ENCODE results near the gene PTPRM. TPM values are rescaled to one million over a fixed set of nuclear protein-coding genes. Genes with fewer than 3 reads are reported as not detected.

PTPRM gene
- total RNA-seq, 1 experiment from 2014 or later, result 6.2 TPM

GRCh38 chr18:7727361-7728076, 160.4 kb downstream of the PTPRM start:
- Mint-ChIP-seq H3K36me3 (ENCODE audit: insufficient read depth in 1 of 3, low read depth in 3 of 3) (peaks cover 0 to 3% (median 0%) of the 10 kb centered on the region in 3 experiments; a peak in 2 of 7 replicates), H3K4me1 (peaks cover 30 to 34% of the 10 kb centered on the region in 2 experiments), H3K27me3 (ENCODE audit: low read depth) (no peaks in the 10 kb centered on the region; the same call in 1 of the 2 replicates), H3K27ac (no peak overlapping the region), H3K4me3 (no peak overlapping the region), H3K9me3 (no peaks in the 10 kb centered on the region; a peak in 1 of 5 replicates)
- no peak overlapping the region for H2AK5ac ChIP-seq (ENCODE audit: insufficient read length, low read length)
- no peak overlapping the region for H3K4me2 ChIP-seq (ENCODE audit: insufficient read depth, insufficient read length, low read length)
- no peak overlapping the region for H3K14ac ChIP-seq (ENCODE audit: insufficient read depth, low read length)
- H2BK12ac ChIP-seq (ENCODE audit: insufficient read length, low read depth, low read length), result no peak overlapping the region
- no peaks in the 10 kb centered on the region for H3K79me2 ChIP-seq (ENCODE audit: insufficient read depth, low read length)
- H3K23ac ChIP-seq (ENCODE audit: insufficient read length, low read depth, low read length), result no peak overlapping the region
- H3K18ac ChIP-seq (ENCODE audit: insufficient read length, low read depth, low read length), result no peak overlapping the region
- DNase-seq, result no peak
- no peak overlapping the region for H3K27ac ChIP-seq (ENCODE audit: insufficient read length, low read depth, low read length)
- no peak overlapping the region for H4K91ac ChIP-seq (ENCODE audit: insufficient read length, low read depth, low read length)
- H2AFZ ChIP-seq (ENCODE audit: low read length), result no peak overlapping the region
- no peak overlapping the region for H3K4ac ChIP-seq (ENCODE audit: low read depth, low read length)
- no peak overlapping the region for H4K5ac ChIP-seq (ENCODE audit: insufficient read length, low read depth, low read length)
- no CpG with 5 or more reads among the region's 2 CpGs for WGBS (ENCODE audit: extremely low coverage, insufficient read length, low lambda C conversion rate)
- H3K79me1 ChIP-seq (ENCODE audit: insufficient read depth, low read depth, low read length, poor library complexity, severe bottlenecking), result no peaks in the 10 kb centered on the region
- H2BK20ac ChIP-seq (ENCODE audit: low read depth, low read length, poor library complexity, severe bottlenecking), result no peak overlapping the region
- H3T11ph ChIP-seq (ENCODE audit: low read length), result no peak overlapping the region
- H2BK15ac ChIP-seq (ENCODE audit: low read depth, low read length), result no peak overlapping the region
- no peaks in the 10 kb centered on the region for H3K9me3 ChIP-seq (ENCODE audit: control insufficient read depth, low read depth, low read length)
- H3K23me2 ChIP-seq (ENCODE audit: insufficient read length, low read depth, low read length, poor library complexity, severe bottlenecking), result no peaks in the 10 kb centered on the region
- TF ChIP-seq, protein P1, sequence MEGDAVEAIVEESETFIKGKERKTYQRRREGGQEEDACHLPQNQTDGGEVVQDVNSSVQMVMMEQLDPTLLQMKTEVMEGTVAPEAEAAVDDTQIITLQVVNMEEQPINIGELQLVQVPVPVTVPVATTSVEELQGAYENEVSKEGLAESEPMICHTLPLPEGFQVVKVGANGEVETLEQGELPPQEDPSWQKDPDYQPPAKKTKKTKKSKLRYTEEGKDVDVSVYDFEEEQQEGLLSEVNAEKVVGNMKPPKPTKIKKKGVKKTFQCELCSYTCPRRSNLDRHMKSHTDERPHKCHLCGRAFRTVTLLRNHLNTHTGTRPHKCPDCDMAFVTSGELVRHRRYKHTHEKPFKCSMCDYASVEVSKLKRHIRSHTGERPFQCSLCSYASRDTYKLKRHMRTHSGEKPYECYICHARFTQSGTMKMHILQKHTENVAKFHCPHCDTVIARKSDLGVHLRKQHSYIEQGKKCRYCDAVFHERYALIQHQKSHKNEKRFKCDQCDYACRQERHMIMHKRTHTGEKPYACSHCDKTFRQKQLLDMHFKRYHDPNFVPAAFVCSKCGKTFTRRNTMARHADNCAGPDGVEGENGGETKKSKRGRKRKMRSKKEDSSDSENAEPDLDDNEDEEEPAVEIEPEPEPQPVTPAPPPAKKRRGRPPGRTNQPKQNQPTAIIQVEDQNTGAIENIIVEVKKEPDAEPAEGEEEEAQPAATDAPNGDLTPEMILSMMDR (conservative IDR thresholded peaks at IDR 0.05), result no peak
- peaks cover 6% of the 10 kb centered on the region; the same call in 1 of the 2 replicates for H3K4me1 ChIP-seq (ENCODE audit: insufficient read depth, low read length)
- H4K20me1 ChIP-seq (ENCODE audit: control insufficient read depth, insufficient read depth, insufficient read length), result no peaks in the 10 kb centered on the region
- H2BK5ac ChIP-seq (ENCODE audit: insufficient read length, low read length), result no peak overlapping the region
- no peak overlapping the region for H2BK120ac ChIP-seq (ENCODE audit: low read depth, low read length, poor library complexity, severe bottlenecking)
- no peaks in the 10 kb centered on the region for H3K27me3 ChIP-seq (ENCODE audit: insufficient read depth, low read length)
- H3K56ac ChIP-seq (ENCODE audit: insufficient read length, low read depth, low read length), result no peak overlapping the region
- no peak overlapping the region for H4K8ac ChIP-seq (replicated peaks; ENCODE audit: insufficient read length, low read depth, low read length)
- no peak overlapping the region for H3K9ac ChIP-seq (ENCODE audit: extremely low read depth, insufficient read length, low read length)
